GM12878 (cell line): ENCODE measurements around the gene SLC29A1. TPM values are rescaled to one million over a fixed set of nuclear protein-coding genes. Genes with fewer than 3 reads are reported as not detected.

Experiments
- BCL11A ChIP-seq: IDR thresholded peaks from 2 replicates; pipeline ENCODE4 v1.6.1; 2011; ENCODE audit warnings: low read depth, low read length
- CBFB ChIP-seq: IDR thresholded peaks from 2 replicates; pipeline ENCODE4 v1.6.1; 2016; ENCODE audit warnings: antibody characterized with exemption, low read depth
- CTCF ChIP-seq, 3 experiments: IDR thresholded peaks in 2 of 3; conservative IDR thresholded peaks in 1 of 3; 2 replicates each; pipeline ENCODE4 v1.5.1; 2011; ENCODE audit warnings: low read depth in 3 of 3, low read length in 3 of 3, mild to moderate bottlenecking in 3 of 3, control low read depth in 2 of 3, moderate library complexity in 2 of 3, inconsistent platforms in 1 of 3, mixed read lengths in 1 of 3; ENCODE audit not compliant: control insufficient read depth in 2 of 3, insufficient read depth in 1 of 3; ENCODE audit errors: extremely low read depth in 1 of 3
- EED ChIP-seq: sonication (generic); IDR thresholded peaks from 2 replicates; pipeline ENCODE4 v1.6.1; 2016; ENCODE audit warnings: antibody characterized with exemption, low read depth
- GABPA ChIP-seq: IDR thresholded peaks from 2 replicates; pipeline ENCODE4 v1.6.1; 2014; ENCODE audit warnings: antibody characterized with exemption, low read depth, mild to moderate bottlenecking, inconsistent platforms
- IRF4 ChIP-seq: IDR thresholded peaks from 2 replicates; pipeline ENCODE4 v1.6.1; 2011; ENCODE audit warnings: low read depth, low read length
- NFYA ChIP-seq: IDR thresholded peaks from 2 replicates; pipeline ENCODE4 v1.6.1; 2011; ENCODE audit warnings: low read depth, mild to moderate bottlenecking, low read length, improper control_type of control experiment, borderline replicate concordance
- NFYB ChIP-seq: IDR thresholded peaks from 2 replicates; pipeline ENCODE4 v1.6.1; 2011; ENCODE audit warnings: low read depth, mild to moderate bottlenecking, low read length, improper control_type of control experiment, moderate library complexity; ENCODE audit not compliant: insufficient read depth
- NR2F1 ChIP-seq: fragments of 450-650 bp; conservative IDR thresholded peaks from 2 replicates; pipeline ENCODE4 v1.6.1; 2017; ENCODE audit warnings: mild to moderate bottlenecking
- PML ChIP-seq: IDR thresholded peaks from 2 replicates; pipeline ENCODE4 v1.6.1; 2012; ENCODE audit warnings: low read length, inconsistent platforms
- SKIL ChIP-seq: fragments of 450-650 bp; IDR thresholded peaks from 2 replicates; pipeline ENCODE4 v1.6.1; 2017; ENCODE audit warnings: mild to moderate bottlenecking, low read depth, inconsistent platforms; ENCODE audit not compliant: poor library complexity, severe bottlenecking
- SPI1 ChIP-seq: IDR thresholded peaks from 2 replicates; pipeline ENCODE4 v1.6.1; 2011; ENCODE audit warnings: low read depth, mild to moderate bottlenecking, low read length, moderate library complexity, borderline replicate concordance; ENCODE audit not compliant: insufficient read depth
- STAT3 ChIP-seq: IDR thresholded peaks from 2 replicates; pipeline ENCODE4 v1.6.1; 2011; ENCODE audit warnings: low read depth, low read length, improper control_type of control experiment
- YBX1 ChIP-seq: fragments of 450-650 bp; IDR thresholded peaks from 2 replicates; pipeline ENCODE4 v1.6.1; 2016; ENCODE audit warnings: antibody characterized with exemption
- polyA plus RNA-seq, 11 experiments: library from polyadenylated mRNA; depleted of rRNA in 4 of 11; unstranded in 6 of 11; stranded (reverse) in 5 of 11; fragments of >200 nt; fragmentation: Nextera tagmentation in 4 of 11; fragmentation: Illumina TruSeq in 1 of 11; extraction: Ambion mirVana in 4 of 11; extraction: Trizol in 1 of 11; gene quantifications; 1 replicate in 1 of 11; 2 replicates in 10 of 11; pipeline versions ENCODE4 v1.2.1 to v1.2.3, GENCODE V29; 2011 to 2016; ENCODE audit warnings: inconsistent platforms in 2 of 11, missing spikeins in 2 of 11, low read depth in 1 of 11
- total RNA-seq, 4 experiments: library from RNA; depleted of rRNA in 3 of 4; stranded (reverse); fragments of >200 nt in 3 of 4; fragmentation: Illumina TruSeq in 1 of 4; extraction: Trizol in 1 of 4; gene quantifications; 2 replicates each; pipeline versions ENCODE4 v1.2.1 to v1.2.3, GENCODE V29; 2013 to 2021
- TF ChIP-seq, protein P1 (sequence below): fragments of 450-650 bp; IDR thresholded peaks from 2 replicates; pipeline ENCODE4 v1.6.1; 2017; ENCODE audit warnings: mild to moderate bottlenecking, moderate library complexity
- TF ChIP-seq, protein P2 (sequence below): fragments of 450-650 bp; formaldehyde crosslinking; IDR thresholded peaks from 2 replicates; pipeline ENCODE4 v1.4.0; 2022; ENCODE audit warnings: mild to moderate bottlenecking, moderate library complexity

The SLC29A1 gene
- total and polyA plus RNA-seq, 10 of the 15 experiments (the other 5 are each of a cell fraction or from before 2014, with no cell fraction given): 10.0 to 132 (median 93.4) TPM

- TF ChIP-seq SKIL (peak; percentile 93), IRF4 (no peak), NR2F1 (peak; percentile 68), EED (0 out of 2 replicates have a peak, but pooled peaks have one; percentile 28), NFYB (no peak), SPI1 (no peak), YBX1 (peak; percentile 86; the same call in 1 of the 2 replicates), CTCF (IDR thresholded peaks at IDR 0.05 in 2 of 3, conservative IDR thresholded peaks at IDR 0.05 in 1 of 3; ENCODE audit: control insufficient read depth in 2 of 3, extremely low read depth in 1 of 3, insufficient read depth in 1 of 3, low read depth in 3 of 3, low read length in 3 of 3) (no peak), PML (no peak), NFYA (no peak), BCL11A (peak; percentile 64; the same call in 1 of the 2 replicates), GABPA (no peak), STAT3 (no peak), CBFB (no peak)
- TF ChIP-seq, protein P1, sequence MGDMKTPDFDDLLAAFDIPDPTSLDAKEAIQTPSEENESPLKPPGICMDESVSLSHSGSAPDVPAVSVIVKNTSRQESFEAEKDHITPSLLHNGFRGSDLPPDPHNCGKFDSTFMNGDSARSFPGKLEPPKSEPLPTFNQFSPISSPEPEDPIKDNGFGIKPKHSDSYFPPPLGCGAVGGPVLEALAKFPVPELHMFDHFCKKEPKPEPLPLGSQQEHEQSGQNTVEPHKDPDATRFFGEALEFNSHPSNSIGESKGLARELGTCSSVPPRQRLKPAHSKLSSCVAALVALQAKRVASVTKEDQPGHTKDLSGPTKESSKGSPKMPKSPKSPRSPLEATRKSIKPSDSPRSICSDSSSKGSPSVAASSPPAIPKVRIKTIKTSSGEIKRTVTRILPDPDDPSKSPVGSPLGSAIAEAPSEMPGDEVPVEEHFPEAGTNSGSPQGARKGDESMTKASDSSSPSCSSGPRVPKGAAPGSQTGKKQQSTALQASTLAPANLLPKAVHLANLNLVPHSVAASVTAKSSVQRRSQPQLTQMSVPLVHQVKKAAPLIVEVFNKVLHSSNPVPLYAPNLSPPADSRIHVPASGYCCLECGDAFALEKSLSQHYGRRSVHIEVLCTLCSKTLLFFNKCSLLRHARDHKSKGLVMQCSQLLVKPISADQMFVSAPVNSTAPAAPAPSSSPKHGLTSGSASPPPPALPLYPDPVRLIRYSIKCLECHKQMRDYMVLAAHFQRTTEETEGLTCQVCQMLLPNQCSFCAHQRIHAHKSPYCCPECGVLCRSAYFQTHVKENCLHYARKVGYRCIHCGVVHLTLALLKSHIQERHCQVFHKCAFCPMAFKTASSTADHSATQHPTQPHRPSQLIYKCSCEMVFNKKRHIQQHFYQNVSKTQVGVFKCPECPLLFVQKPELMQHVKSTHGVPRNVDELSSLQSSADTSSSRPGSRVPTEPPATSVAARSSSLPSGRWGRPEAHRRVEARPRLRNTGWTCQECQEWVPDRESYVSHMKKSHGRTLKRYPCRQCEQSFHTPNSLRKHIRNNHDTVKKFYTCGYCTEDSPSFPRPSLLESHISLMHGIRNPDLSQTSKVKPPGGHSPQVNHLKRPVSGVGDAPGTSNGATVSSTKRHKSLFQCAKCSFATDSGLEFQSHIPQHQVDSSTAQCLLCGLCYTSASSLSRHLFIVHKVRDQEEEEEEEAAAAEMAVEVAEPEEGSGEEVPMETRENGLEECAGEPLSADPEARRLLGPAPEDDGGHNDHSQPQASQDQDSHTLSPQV: peak; percentile 73; the same call in 1 of the 2 replicates
- TF ChIP-seq, protein P2, sequence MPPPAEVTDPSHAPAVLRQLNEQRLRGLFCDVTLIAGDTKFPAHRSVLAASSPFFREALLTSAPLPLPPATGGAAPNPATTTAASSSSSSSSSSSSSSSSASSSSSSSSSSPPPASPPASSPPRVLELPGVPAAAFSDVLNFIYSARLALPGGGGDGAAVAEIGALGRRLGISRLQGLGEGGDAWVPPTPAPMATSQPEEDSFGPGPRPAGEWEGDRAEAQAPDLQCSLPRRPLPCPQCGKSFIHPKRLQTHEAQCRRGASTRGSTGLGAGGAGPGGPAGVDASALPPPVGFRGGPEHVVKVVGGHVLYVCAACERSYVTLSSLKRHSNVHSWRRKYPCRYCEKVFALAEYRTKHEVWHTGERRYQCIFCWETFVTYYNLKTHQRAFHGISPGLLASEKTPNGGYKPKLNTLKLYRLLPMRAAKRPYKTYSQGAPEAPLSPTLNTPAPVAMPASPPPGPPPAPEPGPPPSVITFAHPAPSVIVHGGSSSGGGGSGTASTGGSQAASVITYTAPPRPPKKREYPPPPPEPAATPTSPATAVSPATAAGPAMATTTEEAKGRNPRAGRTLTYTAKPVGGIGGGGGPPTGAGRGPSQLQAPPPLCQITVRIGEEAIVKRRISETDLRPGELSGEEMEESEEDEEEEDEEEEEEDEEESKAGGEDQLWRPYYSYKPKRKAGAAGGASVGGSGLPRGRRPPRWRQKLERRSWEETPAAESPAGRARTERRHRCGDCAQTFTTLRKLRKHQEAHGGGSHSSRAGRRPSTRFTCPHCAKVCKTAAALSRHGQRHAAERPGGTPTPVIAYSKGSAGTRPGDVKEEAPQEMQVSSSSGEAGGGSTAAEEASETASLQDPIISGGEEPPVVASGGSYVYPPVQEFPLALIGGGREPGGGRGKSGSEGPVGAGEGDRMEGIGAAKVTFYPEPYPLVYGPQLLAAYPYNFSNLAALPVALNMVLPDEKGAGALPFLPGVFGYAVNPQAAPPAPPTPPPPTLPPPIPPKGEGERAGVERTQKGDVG (CRISPR knock-in tag): no peak
These were observed 37.3 kb downstream of the SLC29A1 start (continued) for GRCh38 chr6:44260451-44261297.
